Measurements from ENCODE around the gene CIC. TPM values are rescaled to one million over a fixed set of nuclear protein-coding genes. Genes with fewer than 3 reads are reported as not detected.

The CIC gene
- total and polyA plus RNA-seq, 2 of the 13 experiments (the other 11 are each of a cell fraction or from before 2014, with no cell fraction given) = 5.9 to 8.0 TPM

- TF ChIP-seq ZNF318 (CRISPR knock-in tag; IDR thresholded peaks at IDR 0.05) (no peak), ZNF431 (CRISPR knock-in tag; IDR thresholded peaks at IDR 0.05; ENCODE audit: borderline replicate concordance, low read depth) (no peak), CREB3 (CRISPR knock-in tag; IDR thresholded peaks at IDR 0.05) (peak; percentile 31; the same call in 1 of the 2 replicates), NR0B2 (CRISPR knock-in tag; IDR thresholded peaks at IDR 0.05) (peak; percentile 27; the same call in 1 of the 2 replicates), CBX2 (IDR thresholded peaks at IDR 0.05; ENCODE audit: low read depth, low read length) (no peak), CBX2 (CRISPR knock-in tag; IDR thresholded peaks at IDR 0.05; ENCODE audit: low read depth) (no peak), ZNF570 (CRISPR knock-in tag; IDR thresholded peaks at IDR 0.05; ENCODE audit: borderline replicate concordance) (no peak), ZNF605 (CRISPR knock-in tag; IDR thresholded peaks at IDR 0.05) (no peak), KLF6 (CRISPR knock-in tag; IDR thresholded peaks at IDR 0.05) (no peak), FOSL2 (CRISPR knock-in tag; IDR thresholded peaks at IDR 0.05) (peak; percentile 21), ZNF747 (CRISPR knock-in tag; IDR thresholded peaks at IDR 0.05; ENCODE audit: borderline replicate concordance) (0 out of 2 replicates have a peak, but pooled peaks have one; percentile 24), ZMAT3 (CRISPR knock-in tag; conservative IDR thresholded peaks at IDR 0.05) (no peak), FOXK2 (IDR thresholded peaks at IDR 0.05) (no peak), KDM2A (CRISPR knock-in tag; IDR thresholded peaks at IDR 0.05; ENCODE audit: borderline replicate concordance, low read depth) (peak; percentile 72), BRD4 (CRISPR knock-in tag; IDR thresholded peaks at IDR 0.05) (no peak), ZKSCAN1 (IDR thresholded peaks at IDR 0.05; ENCODE audit: low read length) (no peak), SP140L (CRISPR knock-in tag; IDR thresholded peaks at IDR 0.05; ENCODE audit: borderline replicate concordance) (no peak), ZNF556 (CRISPR knock-in tag; IDR thresholded peaks at IDR 0.05; ENCODE audit: borderline replicate concordance) (no peak), CHCHD3 (CRISPR knock-in tag; IDR thresholded peaks at IDR 0.05) (no peak), KLF12 (CRISPR knock-in tag; IDR thresholded peaks at IDR 0.05; ENCODE audit: borderline replicate concordance) (peak; percentile 91), ZNF124 (CRISPR knock-in tag; IDR thresholded peaks at IDR 0.05) (no peak), ZNF282 (IDR thresholded peaks at IDR 0.05; ENCODE audit: partially characterized antibody) (no peak)
Observed at GRCh38 chr19:42279902-42280814, 11.1 kb downstream of the CIC start (continued).
